Parathyroid adenoma (tissue), 2 donors: Measurements from ENCODE around the gene PELI3.

ENCODE experiments used
- H2AFZ ChIP-seq: fragments of 300-600 bp; sonication (generic); one replicate; pipeline ENCODE4 v1.7.0; 2017; ENCODE audit warnings: antibody characterized with exemption, mild to moderate bottlenecking
- H3K27ac ChIP-seq: fragments of 300-600 bp; sonication (generic); one replicate; pipeline ENCODE4 v1.7.0; 2017
- H3K27me3 ChIP-seq: fragments of 300-600 bp; sonication (generic); one replicate; pipeline ENCODE4 v1.7.0; 2017; ENCODE audit warnings: low read length; ENCODE audit not compliant: control insufficient read depth, insufficient read depth
- H3K36me3 ChIP-seq: fragments of 300-600 bp; sonication (generic); one replicate; pipeline ENCODE4 v1.7.0; 2017; ENCODE audit warnings: low read length; ENCODE audit not compliant: control insufficient read depth, insufficient read depth
- H3K4me1 ChIP-seq: fragments of 300-600 bp; sonication (generic); one replicate; pipeline ENCODE4 v1.7.0; 2017; ENCODE audit warnings: control low read depth
- H3K4me2 ChIP-seq: fragments of 300-600 bp; sonication (generic); one replicate; pipeline ENCODE4 v1.7.0; 2017; ENCODE audit warnings: low read length
- H3K4me3 ChIP-seq: fragments of 300-600 bp; sonication (generic); one replicate; pipeline ENCODE4 v1.7.0; 2017; ENCODE audit warnings: low read depth, low read length
- H3K79me2 ChIP-seq: fragments of 300-600 bp; sonication (generic); one replicate; pipeline ENCODE4 v1.7.0; 2017; ENCODE audit warnings: control low read depth
- H3K9ac ChIP-seq: fragments of 300-600 bp; sonication (generic); one replicate; pipeline ENCODE4 v1.7.0; 2017; ENCODE audit warnings: mild to moderate bottlenecking
- H3K9me3 ChIP-seq: fragments of 300-600 bp; sonication (generic); one replicate; pipeline ENCODE4 v1.7.0; 2017; ENCODE audit warnings: low read length; ENCODE audit not compliant: control insufficient read depth
- TF ChIP-seq, protein P1 (sequence below): fragments of 300-600 bp; sonication (generic); IDR thresholded peaks from one replicate; pipeline ENCODE4 v1.7.0; 2017; ENCODE audit warnings: antibody characterized with exemption, mild to moderate bottlenecking
- donor health status: primary hyperparathyroidism.

The PELI3 gene

DNA sequence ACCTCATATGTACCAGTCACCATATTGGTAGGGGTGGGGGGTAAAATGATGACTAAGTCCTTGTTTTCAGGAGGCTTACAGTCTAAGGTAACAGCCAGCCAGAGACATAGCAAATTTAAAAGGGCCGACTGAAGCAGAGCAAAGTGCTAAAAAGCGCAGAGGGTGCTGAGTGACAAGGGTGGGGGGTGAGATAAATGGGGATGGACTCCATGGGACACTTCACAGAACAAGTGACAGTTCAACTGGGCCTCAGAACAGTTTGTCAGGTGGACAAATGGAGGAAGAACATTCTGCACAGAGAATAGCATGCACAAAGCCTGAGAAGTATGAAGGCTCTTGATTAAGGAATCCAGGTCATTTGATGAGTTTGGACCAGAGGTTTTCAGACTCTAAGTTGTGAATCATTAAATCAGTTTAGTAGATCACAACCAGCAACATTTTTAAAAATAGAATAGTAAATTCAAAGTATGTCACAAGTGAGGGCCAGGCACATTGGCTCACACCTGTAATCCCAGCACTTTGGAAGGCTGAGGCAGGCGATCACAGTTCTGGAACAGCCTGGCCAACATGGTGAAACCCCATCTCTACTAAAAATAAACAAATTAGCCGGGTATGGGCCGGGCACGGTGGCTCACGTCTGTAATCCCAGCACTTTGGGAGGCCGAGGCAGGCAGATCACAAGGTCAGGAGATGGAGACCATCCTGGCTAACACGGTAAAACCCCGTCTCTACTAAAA lies 57.8 kb downstream of the PELI3 start:
- TF ChIP-seq, protein P1, sequence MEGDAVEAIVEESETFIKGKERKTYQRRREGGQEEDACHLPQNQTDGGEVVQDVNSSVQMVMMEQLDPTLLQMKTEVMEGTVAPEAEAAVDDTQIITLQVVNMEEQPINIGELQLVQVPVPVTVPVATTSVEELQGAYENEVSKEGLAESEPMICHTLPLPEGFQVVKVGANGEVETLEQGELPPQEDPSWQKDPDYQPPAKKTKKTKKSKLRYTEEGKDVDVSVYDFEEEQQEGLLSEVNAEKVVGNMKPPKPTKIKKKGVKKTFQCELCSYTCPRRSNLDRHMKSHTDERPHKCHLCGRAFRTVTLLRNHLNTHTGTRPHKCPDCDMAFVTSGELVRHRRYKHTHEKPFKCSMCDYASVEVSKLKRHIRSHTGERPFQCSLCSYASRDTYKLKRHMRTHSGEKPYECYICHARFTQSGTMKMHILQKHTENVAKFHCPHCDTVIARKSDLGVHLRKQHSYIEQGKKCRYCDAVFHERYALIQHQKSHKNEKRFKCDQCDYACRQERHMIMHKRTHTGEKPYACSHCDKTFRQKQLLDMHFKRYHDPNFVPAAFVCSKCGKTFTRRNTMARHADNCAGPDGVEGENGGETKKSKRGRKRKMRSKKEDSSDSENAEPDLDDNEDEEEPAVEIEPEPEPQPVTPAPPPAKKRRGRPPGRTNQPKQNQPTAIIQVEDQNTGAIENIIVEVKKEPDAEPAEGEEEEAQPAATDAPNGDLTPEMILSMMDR, result no peak
- H3K27ac ChIP-seq, result no peak overlapping the region
- H3K27me3 ChIP-seq, result no peaks in the 10 kb centered on the region
- no peaks in the 10 kb centered on the region for H3K36me3 ChIP-seq
- no peak overlapping the region for H3K9ac ChIP-seq
- H3K9me3 ChIP-seq, result no peaks in the 10 kb centered on the region
- H3K4me2 ChIP-seq, result no peak overlapping the region
- H2AFZ ChIP-seq, result no peak overlapping the region
- no peaks in the 10 kb centered on the region for H3K4me1 ChIP-seq
- no peaks in the 10 kb centered on the region for H3K79me2 ChIP-seq
- H3K4me3 ChIP-seq, result no peak overlapping the region
